ENCODE data around the gene ABLIM1.

DNA sequence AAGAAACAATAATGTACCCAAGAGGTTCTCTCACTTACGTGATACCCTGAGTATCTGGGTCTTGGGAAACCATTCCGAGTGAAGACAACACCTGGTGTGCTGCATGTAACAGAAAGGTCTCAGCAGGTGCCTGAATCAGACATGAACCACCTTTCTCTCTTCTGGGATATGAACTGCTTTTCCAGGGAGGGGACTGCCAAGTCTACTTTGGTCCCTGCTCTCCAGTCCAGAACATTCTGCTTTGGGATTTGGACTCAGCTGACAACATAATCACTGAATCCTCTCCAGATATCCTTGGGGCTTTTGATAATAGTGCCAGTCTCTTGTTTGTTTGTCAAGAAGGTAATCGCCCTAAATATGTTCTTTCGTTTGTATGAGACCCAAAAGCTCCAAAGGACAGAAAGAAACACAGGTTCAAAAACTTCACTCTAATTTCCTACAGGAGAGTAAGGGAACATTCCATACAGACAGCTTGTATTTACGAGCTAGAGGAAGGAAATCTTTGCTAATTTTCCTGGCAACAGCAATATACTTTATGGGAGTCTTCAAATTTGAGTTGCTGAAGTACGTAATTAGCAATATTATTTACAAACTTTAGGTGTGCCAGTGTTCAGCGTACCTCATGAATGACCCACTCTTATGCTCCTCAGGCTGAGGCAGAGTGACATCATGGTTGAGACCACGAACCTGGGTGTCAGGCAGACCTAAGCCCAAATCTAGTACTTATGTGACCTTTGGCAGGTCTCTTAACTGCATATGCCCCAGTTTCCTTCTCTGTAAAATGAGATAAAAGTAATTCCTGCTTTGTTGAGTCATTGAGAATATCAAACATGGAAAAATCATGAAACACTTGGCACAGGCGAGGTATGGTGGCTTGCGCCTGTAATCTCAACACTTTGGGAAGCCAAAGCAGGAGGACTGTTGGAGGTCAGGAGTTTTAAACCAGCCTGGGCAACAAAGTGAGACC lies 5.4 kb downstream of the ABLIM1 start:
- TF ChIP-seq, protein P1, sequence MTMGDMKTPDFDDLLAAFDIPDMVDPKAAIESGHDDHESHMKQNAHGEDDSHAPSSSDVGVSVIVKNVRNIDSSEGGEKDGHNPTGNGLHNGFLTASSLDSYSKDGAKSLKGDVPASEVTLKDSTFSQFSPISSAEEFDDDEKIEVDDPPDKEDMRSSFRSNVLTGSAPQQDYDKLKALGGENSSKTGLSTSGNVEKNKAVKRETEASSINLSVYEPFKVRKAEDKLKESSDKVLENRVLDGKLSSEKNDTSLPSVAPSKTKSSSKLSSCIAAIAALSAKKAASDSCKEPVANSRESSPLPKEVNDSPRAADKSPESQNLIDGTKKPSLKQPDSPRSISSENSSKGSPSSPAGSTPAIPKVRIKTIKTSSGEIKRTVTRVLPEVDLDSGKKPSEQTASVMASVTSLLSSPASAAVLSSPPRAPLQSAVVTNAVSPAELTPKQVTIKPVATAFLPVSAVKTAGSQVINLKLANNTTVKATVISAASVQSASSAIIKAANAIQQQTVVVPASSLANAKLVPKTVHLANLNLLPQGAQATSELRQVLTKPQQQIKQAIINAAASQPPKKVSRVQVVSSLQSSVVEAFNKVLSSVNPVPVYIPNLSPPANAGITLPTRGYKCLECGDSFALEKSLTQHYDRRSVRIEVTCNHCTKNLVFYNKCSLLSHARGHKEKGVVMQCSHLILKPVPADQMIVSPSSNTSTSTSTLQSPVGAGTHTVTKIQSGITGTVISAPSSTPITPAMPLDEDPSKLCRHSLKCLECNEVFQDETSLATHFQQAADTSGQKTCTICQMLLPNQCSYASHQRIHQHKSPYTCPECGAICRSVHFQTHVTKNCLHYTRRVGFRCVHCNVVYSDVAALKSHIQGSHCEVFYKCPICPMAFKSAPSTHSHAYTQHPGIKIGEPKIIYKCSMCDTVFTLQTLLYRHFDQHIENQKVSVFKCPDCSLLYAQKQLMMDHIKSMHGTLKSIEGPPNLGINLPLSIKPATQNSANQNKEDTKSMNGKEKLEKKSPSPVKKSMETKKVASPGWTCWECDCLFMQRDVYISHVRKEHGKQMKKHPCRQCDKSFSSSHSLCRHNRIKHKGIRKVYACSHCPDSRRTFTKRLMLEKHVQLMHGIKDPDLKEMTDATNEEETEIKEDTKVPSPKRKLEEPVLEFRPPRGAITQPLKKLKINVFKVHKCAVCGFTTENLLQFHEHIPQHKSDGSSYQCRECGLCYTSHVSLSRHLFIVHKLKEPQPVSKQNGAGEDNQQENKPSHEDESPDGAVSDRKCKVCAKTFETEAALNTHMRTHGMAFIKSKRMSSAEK (CRISPR knock-in tag; IDR thresholded peaks at IDR 0.05; ENCODE audit: borderline replicate concordance) = no peak
- no peak for TF ChIP-seq JUN (CRISPR knock-in tag; IDR thresholded peaks at IDR 0.05)
- TF ChIP-seq, protein P2, sequence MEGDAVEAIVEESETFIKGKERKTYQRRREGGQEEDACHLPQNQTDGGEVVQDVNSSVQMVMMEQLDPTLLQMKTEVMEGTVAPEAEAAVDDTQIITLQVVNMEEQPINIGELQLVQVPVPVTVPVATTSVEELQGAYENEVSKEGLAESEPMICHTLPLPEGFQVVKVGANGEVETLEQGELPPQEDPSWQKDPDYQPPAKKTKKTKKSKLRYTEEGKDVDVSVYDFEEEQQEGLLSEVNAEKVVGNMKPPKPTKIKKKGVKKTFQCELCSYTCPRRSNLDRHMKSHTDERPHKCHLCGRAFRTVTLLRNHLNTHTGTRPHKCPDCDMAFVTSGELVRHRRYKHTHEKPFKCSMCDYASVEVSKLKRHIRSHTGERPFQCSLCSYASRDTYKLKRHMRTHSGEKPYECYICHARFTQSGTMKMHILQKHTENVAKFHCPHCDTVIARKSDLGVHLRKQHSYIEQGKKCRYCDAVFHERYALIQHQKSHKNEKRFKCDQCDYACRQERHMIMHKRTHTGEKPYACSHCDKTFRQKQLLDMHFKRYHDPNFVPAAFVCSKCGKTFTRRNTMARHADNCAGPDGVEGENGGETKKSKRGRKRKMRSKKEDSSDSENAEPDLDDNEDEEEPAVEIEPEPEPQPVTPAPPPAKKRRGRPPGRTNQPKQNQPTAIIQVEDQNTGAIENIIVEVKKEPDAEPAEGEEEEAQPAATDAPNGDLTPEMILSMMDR (IDR thresholded peaks at IDR 0.05) = no peak
- TF ChIP-seq TEAD4 (CRISPR knock-in tag; IDR thresholded peaks at IDR 0.05) = no peak
- TF ChIP-seq ESRRA (CRISPR knock-in tag; IDR thresholded peaks at IDR 0.05; ENCODE audit: borderline replicate concordance) = no peak
- TF ChIP-seq GABPB1 (CRISPR knock-in tag; IDR thresholded peaks at IDR 0.05) = no peak
- TF ChIP-seq, protein P3, sequence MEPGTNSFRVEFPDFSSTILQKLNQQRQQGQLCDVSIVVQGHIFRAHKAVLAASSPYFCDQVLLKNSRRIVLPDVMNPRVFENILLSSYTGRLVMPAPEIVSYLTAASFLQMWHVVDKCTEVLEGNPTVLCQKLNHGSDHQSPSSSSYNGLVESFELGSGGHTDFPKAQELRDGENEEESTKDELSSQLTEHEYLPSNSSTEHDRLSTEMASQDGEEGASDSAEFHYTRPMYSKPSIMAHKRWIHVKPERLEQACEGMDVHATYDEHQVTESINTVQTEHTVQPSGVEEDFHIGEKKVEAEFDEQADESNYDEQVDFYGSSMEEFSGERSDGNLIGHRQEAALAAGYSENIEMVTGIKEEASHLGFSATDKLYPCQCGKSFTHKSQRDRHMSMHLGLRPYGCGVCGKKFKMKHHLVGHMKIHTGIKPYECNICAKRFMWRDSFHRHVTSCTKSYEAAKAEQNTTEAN (CRISPR knock-in tag; IDR thresholded peaks at IDR 0.05) = no peak
- TF ChIP-seq, protein P4, sequence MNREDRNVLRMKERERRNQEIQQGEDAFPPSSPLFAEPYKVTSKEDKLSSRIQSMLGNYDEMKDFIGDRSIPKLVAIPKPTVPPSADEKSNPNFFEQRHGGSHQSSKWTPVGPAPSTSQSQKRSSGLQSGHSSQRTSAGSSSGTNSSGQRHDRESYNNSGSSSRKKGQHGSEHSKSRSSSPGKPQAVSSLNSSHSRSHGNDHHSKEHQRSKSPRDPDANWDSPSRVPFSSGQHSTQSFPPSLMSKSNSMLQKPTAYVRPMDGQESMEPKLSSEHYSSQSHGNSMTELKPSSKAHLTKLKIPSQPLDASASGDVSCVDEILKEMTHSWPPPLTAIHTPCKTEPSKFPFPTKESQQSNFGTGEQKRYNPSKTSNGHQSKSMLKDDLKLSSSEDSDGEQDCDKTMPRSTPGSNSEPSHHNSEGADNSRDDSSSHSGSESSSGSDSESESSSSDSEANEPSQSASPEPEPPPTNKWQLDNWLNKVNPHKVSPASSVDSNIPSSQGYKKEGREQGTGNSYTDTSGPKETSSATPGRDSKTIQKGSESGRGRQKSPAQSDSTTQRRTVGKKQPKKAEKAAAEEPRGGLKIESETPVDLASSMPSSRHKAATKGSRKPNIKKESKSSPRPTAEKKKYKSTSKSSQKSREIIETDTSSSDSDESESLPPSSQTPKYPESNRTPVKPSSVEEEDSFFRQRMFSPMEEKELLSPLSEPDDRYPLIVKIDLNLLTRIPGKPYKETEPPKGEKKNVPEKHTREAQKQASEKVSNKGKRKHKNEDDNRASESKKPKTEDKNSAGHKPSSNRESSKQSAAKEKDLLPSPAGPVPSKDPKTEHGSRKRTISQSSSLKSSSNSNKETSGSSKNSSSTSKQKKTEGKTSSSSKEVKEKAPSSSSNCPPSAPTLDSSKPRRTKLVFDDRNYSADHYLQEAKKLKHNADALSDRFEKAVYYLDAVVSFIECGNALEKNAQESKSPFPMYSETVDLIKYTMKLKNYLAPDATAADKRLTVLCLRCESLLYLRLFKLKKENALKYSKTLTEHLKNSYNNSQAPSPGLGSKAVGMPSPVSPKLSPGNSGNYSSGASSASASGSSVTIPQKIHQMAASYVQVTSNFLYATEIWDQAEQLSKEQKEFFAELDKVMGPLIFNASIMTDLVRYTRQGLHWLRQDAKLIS (CRISPR knock-in tag; IDR thresholded peaks at IDR 0.05; ENCODE audit: borderline replicate concordance) = no peak
- no peak for TF ChIP-seq FOXP1 (CRISPR knock-in tag; IDR thresholded peaks at IDR 0.05; ENCODE audit: borderline replicate concordance)
- TF ChIP-seq SP1 (CRISPR knock-in tag; conservative IDR thresholded peaks at IDR 0.05) = no peak
- TF ChIP-seq, protein P5, sequence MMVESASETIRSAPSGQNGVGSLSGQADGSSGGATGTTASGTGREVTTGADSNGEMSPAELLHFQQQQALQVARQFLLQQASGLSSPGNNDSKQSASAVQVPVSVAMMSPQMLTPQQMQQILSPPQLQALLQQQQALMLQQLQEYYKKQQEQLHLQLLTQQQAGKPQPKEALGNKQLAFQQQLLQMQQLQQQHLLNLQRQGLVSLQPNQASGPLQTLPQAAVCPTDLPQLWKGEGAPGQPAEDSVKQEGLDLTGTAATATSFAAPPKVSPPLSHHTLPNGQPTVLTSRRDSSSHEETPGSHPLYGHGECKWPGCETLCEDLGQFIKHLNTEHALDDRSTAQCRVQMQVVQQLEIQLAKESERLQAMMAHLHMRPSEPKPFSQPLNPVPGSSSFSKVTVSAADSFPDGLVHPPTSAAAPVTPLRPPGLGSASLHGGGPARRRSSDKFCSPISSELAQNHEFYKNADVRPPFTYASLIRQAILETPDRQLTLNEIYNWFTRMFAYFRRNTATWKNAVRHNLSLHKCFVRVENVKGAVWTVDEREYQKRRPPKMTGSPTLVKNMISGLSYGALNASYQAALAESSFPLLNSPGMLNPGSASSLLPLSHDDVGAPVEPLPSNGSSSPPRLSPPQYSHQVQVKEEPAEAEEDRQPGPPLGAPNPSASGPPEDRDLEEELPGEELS (CRISPR knock-in tag; IDR thresholded peaks at IDR 0.05) = no peak
- TF ChIP-seq IRF2 (CRISPR knock-in tag; IDR thresholded peaks at IDR 0.05; ENCODE audit: borderline replicate concordance, low read depth) = no peak
- TF ChIP-seq, protein P6, sequence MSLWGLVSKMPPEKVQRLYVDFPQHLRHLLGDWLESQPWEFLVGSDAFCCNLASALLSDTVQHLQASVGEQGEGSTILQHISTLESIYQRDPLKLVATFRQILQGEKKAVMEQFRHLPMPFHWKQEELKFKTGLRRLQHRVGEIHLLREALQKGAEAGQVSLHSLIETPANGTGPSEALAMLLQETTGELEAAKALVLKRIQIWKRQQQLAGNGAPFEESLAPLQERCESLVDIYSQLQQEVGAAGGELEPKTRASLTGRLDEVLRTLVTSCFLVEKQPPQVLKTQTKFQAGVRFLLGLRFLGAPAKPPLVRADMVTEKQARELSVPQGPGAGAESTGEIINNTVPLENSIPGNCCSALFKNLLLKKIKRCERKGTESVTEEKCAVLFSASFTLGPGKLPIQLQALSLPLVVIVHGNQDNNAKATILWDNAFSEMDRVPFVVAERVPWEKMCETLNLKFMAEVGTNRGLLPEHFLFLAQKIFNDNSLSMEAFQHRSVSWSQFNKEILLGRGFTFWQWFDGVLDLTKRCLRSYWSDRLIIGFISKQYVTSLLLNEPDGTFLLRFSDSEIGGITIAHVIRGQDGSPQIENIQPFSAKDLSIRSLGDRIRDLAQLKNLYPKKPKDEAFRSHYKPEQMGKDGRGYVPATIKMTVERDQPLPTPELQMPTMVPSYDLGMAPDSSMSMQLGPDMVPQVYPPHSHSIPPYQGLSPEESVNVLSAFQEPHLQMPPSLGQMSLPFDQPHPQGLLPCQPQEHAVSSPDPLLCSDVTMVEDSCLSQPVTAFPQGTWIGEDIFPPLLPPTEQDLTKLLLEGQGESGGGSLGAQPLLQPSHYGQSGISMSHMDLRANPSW (CRISPR knock-in tag; conservative IDR thresholded peaks at IDR 0.05; ENCODE audit: low read depth) = no peak
